WERI-Rb-1 (cell line): ENCODE results near the gene LRRC34.

Experiments used
- DNase-seq: peaks from one replicate; pipeline ENCODE4 v3.0.0-alpha.2; 2020
- H3K27ac ChIP-seq: fragments of 250-450 bp; sonication (Bioruptor Pico); 2 replicates; pipeline ENCODE4 v1.5.1; 2020; ENCODE audit warnings: mild to moderate bottlenecking, moderate library complexity
- H3K27me3 ChIP-seq: fragments of 250-450 bp; sonication (Bioruptor Pico); 2 replicates; pipeline ENCODE4 v1.5.1; 2021; ENCODE audit warnings: mild to moderate bottlenecking, low read depth, moderate library complexity; ENCODE audit not compliant: insufficient read depth, severe bottlenecking
- H3K36me3 ChIP-seq: fragments of 250-450 bp; sonication (Bioruptor Pico); 2 replicates; pipeline ENCODE4 v1.5.1; 2020; ENCODE audit warnings: mild to moderate bottlenecking, moderate library complexity
- H3K4me3 ChIP-seq: 2 replicates; pipeline ENCODE4 v1.5.1; 2011; ENCODE audit warnings: low read depth, mild to moderate bottlenecking, control low read depth, low read length
- H3K9me3 ChIP-seq: fragments of 250-450 bp; sonication (Bioruptor Pico); 2 replicates; pipeline ENCODE4 v1.5.1; 2021; ENCODE audit warnings: mild to moderate bottlenecking, moderate library complexity; ENCODE audit not compliant: severe bottlenecking
- TF ChIP-seq, protein P1 (sequence below): IDR thresholded peaks from 2 replicates; pipeline ENCODE4 v1.5.1; 2011; ENCODE audit warnings: low read depth, mild to moderate bottlenecking, control low read depth, inconsistent platforms, low read length

Gene LRRC34

DNA sequence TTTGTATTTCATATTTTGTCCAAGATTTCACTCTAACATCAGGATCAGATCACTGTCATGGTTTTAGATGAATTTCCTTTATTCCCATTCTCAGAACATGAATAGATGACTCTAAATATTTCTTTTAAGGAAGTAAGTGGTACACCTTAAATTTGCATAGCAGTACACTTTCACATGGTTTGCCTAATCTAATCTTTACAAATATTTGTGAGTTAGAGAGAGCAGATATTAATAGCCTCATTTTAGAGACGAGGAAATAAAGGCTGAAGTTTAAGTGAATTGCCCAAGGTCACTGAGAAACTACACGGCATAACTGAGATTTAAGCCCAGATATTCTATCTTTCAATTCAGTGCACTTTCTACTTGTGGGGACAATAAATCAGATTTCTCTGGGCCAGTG, 62.0 kb downstream of the LRRC34 start:
- no peak for DNase-seq
- TF ChIP-seq, protein P1, sequence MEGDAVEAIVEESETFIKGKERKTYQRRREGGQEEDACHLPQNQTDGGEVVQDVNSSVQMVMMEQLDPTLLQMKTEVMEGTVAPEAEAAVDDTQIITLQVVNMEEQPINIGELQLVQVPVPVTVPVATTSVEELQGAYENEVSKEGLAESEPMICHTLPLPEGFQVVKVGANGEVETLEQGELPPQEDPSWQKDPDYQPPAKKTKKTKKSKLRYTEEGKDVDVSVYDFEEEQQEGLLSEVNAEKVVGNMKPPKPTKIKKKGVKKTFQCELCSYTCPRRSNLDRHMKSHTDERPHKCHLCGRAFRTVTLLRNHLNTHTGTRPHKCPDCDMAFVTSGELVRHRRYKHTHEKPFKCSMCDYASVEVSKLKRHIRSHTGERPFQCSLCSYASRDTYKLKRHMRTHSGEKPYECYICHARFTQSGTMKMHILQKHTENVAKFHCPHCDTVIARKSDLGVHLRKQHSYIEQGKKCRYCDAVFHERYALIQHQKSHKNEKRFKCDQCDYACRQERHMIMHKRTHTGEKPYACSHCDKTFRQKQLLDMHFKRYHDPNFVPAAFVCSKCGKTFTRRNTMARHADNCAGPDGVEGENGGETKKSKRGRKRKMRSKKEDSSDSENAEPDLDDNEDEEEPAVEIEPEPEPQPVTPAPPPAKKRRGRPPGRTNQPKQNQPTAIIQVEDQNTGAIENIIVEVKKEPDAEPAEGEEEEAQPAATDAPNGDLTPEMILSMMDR: no peak
- no peaks in the 10 kb centered on the region for H3K27me3 ChIP-seq
- H3K9me3 ChIP-seq: no peaks in the 10 kb centered on the region
- H3K4me3 ChIP-seq: no peak overlapping the region
- no peak overlapping the region for H3K27ac ChIP-seq
- no peaks in the 10 kb centered on the region for H3K36me3 ChIP-seq

DNA sequence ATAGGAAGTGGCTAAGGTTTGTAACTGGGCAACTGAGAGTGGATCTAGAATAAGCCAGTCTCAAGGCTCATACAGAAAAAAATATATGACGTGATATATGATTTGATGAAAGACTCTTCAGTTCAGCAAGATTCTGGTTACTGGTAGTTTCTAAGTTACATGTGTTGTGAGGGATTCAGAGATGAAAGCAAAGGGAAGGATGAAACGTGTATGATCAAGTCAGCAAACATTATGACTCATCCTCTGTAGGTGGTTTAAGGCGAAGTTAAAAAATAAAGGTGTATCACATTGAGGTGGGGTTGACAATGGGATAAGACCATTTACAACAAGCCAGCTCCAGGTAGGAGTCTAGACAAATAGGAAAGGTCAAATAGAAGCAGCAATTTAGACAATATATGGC, 64.0 kb downstream of the LRRC34 start:
- Histone ChIP-seq H3K9me3 (no peaks in the 10 kb centered on the region), H3K27ac (no peak overlapping the region), H3K4me3 (no peak overlapping the region), H3K27me3 (no peaks in the 10 kb centered on the region), H3K36me3 (no peaks in the 10 kb centered on the region)
- no peak for DNase-seq
- TF ChIP-seq, protein P1: no peak

DNA sequence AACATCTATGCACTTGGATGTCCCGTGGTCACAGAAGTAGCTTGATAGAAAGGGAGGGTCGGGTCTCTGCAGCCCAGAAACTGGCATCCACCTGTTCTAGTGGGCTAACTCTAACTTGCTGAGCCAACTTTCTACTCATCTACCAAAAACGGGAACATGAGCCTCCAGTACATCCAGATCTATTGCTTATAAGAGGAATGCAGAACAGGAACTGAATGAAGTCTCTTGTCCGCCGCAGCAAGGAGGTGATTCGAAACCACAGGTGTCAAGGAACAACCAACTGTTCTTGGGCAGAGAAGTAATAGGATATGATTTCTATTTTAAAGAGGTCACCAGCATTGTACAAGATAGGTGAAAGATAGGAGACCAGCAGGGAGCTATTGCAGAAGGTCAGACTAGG, 65.8 kb downstream of the LRRC34 start:
- Histone ChIP-seq H3K36me3 (no peaks in the 10 kb centered on the region), H3K4me3 (no peak overlapping the region), H3K9me3 (no peaks in the 10 kb centered on the region), H3K27me3 (no peaks in the 10 kb centered on the region), H3K27ac (no peak overlapping the region)
- TF ChIP-seq, protein P1: no peak
- no peak for DNase-seq

DNA sequence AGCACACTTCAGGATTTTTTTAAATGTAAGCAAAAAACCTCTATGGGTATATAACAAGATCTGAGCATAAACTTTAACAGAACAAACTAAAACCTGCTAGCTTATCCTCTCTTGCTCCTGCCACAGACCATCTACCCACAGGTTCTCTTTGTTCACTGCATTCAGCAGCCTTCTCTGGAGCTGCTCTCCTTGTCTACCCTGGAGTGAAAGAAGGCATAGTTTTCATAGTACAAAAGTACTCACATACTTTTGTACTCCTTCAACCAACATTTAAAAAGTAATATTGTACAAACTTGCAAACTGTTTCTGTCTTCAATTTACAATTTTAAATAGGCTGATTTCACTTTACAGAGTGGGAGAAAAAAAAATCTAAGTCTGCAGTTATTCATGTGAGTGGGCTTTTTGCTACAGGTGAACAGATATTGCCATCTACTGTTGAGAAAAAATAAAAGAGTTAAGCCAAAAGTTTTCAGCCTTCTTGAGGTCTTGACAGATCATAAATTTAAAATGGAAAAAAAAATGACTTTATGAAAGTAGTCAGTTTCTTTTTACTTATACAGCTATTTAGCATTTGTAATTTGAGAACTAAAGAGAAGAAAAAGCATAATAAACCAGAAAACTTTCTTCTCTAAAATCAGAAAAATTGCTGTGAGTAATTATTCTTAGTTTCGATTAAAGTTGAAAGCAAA, 68.2 kb downstream of the LRRC34 start:
- Histone ChIP-seq H3K4me3 (no peak overlapping the region), H3K27ac (no peak overlapping the region), H3K27me3 (no peaks in the 10 kb centered on the region), H3K9me3 (no peaks in the 10 kb centered on the region), H3K36me3 (no peaks in the 10 kb centered on the region)
- TF ChIP-seq, protein P1: no peak
- DNase-seq: no peak
